Activated B cell treated with CpG ODN at 0.5 μM for 24 hours (primary cell): ENCODE data around the gene SYT5. TPM values are rescaled to one million over a fixed set of nuclear protein-coding genes. Genes with fewer than 3 reads are reported as not detected.
"Not testable (repeated sequence)": the region's sequence is repeated elsewhere in the genome, so short reads cannot be mapped to it uniquely, and the experiment has no call there.

ENCODE experiments used
- ATAC-seq: fragments of 200-7000 bp; cut with Tn5 transposase; one replicate; pipeline ENCODE4 v1.10.0; 2021; ENCODE audit warnings: low read depth, mild to moderate bottlenecking, moderate library complexity
- CTCF ChIA-PET: fragments of 350-600 bp; sonication (Branson Sonifier 250); formaldehyde crosslinking; loops from one replicate; lab custom pipeline; 2021; ENCODE audit warnings: antibody characterized with exemption; lab: Charles Lee
- POLR2A ChIA-PET: fragments of 350-600 bp; sonication (Branson Sonifier 250); formaldehyde crosslinking; loops from one replicate; lab custom pipeline; 2021; ENCODE audit warnings: antibody characterized with exemption; lab: Charles Lee
- DNase-seq: peaks from one replicate; pipeline ENCODE4 v3.0.0; 2022
- H3K27ac Mint-ChIP-seq: one replicate; pipeline ENCODE4 v1.8.0; 2020; ENCODE audit warnings: mixed read lengths
- H3K27me3 Mint-ChIP-seq: one replicate; pipeline ENCODE4 v1.8.0; 2021; ENCODE audit warnings: mixed read lengths
- H3K36me3 Mint-ChIP-seq: one replicate; pipeline ENCODE4 v1.8.0; 2021; ENCODE audit warnings: low read depth, mixed read lengths
- H3K4me1 Mint-ChIP-seq: one replicate; pipeline ENCODE4 v1.8.0; 2021; ENCODE audit warnings: mixed read lengths
- H3K4me3 Mint-ChIP-seq: one replicate; pipeline ENCODE4 v1.8.0; 2020; ENCODE audit warnings: mild to moderate bottlenecking, mixed read lengths
- H3K9me3 Mint-ChIP-seq: one replicate; pipeline ENCODE4 v1.8.0; 2020; ENCODE audit warnings: mixed read lengths
- intact Hi-C: fragments of 100-400 bp; cut with micrococcal nuclease; formaldehyde crosslinking; loops from one replicate; pipeline ENCODE4 v1.15.1; 2024
- total RNA-seq: library from RNA; stranded (reverse); gene quantifications from 2 replicates; pipeline ENCODE4 v1.2.3, GENCODE V29; 2022
- TF ChIP-seq, protein P1 (sequence below): fragments of 200-600 bp; IDR thresholded peaks from one replicate; pipeline ENCODE4 v1.8.0; 2022; ENCODE audit warnings: antibody characterized with exemption, mild to moderate bottlenecking

The SYT5 gene
- total RNA-seq, 1 donor from 2014 or later: not detected

DNA sequence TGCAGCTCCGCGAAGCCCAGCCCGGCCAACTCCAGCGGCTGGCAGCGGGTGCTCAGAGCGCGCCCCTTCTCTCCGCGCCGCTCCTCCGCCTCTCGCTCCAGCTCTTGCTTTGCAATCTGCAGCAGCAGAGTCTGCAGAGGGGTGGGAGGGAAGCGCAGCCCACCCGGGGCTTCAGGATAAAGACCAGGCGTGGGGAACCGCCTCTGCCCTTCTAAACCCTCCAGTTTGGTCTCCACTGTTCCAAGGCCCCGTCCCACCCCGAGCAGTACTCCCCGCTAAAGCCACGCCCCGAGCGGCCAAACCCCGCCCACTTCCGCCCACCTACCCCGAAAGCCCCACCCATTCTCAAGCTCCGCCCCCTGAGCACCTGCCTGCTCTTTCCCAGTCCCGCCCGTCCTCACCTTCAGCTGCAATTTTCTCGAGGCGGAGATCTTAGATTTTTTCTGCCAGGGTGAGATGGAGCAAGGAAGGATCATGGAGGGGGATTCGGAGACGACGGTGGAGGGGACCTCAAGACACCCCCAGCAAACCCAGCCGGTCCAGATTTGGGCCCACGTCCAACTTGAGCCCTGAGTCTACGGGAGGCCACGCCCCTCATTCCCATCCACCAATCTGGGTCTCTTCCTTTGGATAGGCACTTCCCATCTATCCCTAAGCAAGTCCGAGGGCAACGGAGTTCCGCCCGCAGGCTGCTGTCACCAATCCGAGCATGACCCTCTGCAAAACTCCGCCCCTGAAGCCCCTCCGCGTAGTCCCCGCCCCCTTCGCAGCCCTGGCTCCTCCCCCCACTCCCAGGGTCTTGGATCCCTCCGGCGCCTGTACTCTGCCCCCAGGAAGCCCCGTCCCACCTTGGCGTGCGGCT lies 23.7 kb downstream of the SYT5 start:
- Mint-ChIP-seq H3K4me1 (peaks cover 15% of the 10 kb centered on the region), H3K27me3 (peaks cover 41% of the 10 kb centered on the region), H3K36me3 (no peaks in the 10 kb centered on the region), H3K9me3 (peaks cover 3% of the 10 kb centered on the region), H3K27ac (no peak overlapping the region), H3K4me3 (peak overlapping the region; percentile 20)
- intact Hi-C loops: no loop called here
- ChIA-PET CTCF (no interaction called here), POLR2A (no interaction called here)
- DNase-seq (no peak), ATAC-seq (no peak)
- TF ChIP-seq, protein P1, sequence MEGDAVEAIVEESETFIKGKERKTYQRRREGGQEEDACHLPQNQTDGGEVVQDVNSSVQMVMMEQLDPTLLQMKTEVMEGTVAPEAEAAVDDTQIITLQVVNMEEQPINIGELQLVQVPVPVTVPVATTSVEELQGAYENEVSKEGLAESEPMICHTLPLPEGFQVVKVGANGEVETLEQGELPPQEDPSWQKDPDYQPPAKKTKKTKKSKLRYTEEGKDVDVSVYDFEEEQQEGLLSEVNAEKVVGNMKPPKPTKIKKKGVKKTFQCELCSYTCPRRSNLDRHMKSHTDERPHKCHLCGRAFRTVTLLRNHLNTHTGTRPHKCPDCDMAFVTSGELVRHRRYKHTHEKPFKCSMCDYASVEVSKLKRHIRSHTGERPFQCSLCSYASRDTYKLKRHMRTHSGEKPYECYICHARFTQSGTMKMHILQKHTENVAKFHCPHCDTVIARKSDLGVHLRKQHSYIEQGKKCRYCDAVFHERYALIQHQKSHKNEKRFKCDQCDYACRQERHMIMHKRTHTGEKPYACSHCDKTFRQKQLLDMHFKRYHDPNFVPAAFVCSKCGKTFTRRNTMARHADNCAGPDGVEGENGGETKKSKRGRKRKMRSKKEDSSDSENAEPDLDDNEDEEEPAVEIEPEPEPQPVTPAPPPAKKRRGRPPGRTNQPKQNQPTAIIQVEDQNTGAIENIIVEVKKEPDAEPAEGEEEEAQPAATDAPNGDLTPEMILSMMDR: no peak

DNA sequence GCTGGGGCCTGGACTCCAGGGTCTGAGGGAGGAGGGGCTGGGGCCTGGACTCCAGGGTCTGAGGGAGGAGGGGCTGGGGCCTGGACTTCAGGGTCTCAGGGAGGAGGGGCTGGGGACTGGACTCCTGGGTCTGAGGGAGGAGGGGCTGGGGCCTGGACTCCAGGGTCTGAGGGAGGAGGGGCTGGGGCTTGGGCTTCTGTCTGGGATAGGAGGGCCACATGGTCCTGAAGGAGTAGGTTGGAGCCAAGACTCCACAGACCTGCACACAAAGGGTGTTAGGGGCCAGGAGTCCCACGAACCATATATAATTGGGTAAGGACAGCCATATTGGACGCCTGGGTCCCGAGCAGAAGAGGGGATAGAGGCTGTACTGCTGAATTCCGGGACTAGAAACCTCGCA lies 24.3 kb downstream of the SYT5 start:
- peaks cover 41% of the 10 kb centered on the region for H3K27me3 Mint-ChIP-seq
- POLR2A ChIA-PET, H3K36me3 Mint-ChIP-seq, ATAC-seq, intact Hi-C loops, H3K27ac Mint-ChIP-seq, DNase-seq, H3K4me3 Mint-ChIP-seq, H3K9me3 Mint-ChIP-seq, CTCF ChIA-PET: not testable (repeated sequence)
- peaks cover 15% of the 10 kb centered on the region for H3K4me1 Mint-ChIP-seq

DNA sequence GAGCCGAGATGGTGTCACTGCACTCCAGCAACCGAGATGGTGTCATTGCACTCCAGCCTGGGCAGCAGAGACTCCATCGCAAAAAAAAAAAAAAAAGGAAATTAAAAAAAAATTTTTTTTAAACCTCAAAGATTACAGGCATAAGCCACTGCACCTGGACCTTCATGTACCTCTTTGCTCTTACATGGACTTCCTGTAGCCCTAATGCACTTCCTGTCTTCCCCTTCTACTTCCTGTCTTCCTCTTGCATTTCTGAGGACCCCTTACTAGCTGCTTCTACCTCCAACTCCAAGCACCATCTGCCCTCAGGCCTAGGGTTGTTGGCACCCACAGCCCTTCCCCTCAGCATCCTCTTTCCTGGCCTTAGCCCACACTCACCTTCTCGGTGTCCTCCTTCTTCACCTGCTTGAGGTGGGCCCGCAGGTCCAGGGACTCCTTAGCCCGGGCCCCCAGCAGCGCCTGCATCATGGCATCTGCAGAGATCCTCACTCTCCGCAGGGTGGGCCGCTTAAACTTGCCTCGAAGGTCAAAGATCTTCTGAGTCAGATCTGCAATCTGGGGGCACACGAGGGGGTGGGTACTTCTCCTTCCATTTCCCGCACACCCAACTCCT lies 26.3 kb downstream of the SYT5 start:
- no peak overlapping the region for H3K27ac Mint-ChIP-seq
- CTCF ChIA-PET: no interaction called here
- peaks cover 13% of the 10 kb centered on the region for H3K4me1 Mint-ChIP-seq
- peaks cover 4% of the 10 kb centered on the region for H3K9me3 Mint-ChIP-seq
- POLR2A ChIA-PET: interaction anchor here (0.6 kb wide), 1 partner anchor 126 kb away, joined by 8 read pairs; no protein-coding TSS in a partner anchor
- no peaks in the 10 kb centered on the region for H3K36me3 Mint-ChIP-seq
- no peak overlapping the region for H3K4me3 Mint-ChIP-seq
- ATAC-seq (no peak), DNase-seq (no peak)
- intact Hi-C loops: no loop called here
- H3K27me3 Mint-ChIP-seq: peaks cover 35% of the 10 kb centered on the region
- TF ChIP-seq, protein P1: no peak

DNA sequence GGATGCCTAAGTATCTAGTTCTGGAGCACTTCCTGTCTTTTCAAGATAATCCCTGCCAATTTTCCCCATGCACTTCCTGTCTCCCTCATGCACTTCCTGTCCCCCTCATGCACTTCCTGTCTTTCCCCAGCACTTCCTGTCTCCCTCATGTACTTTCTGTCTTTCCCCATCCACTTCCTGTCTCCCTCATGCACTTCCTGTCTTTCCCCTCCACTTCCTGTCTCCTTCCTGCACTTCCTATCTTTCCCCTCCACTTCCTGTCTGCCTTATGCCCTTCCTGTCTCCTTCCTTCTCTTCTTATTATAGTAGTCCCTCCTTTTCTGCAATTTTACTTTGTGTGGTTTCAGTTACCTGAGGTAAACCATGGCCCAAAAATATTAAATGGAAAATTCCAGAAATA lies 28.1 kb downstream of the SYT5 start:
- no peak overlapping the region for H3K4me3 Mint-ChIP-seq
- TF ChIP-seq, protein P1: no peak
- ChIA-PET POLR2A (no interaction called here), CTCF (no interaction called here)
- ATAC-seq: no peak
- intact Hi-C loops: no loop called here
- no peaks in the 10 kb centered on the region for H3K36me3 Mint-ChIP-seq
- H3K27me3 Mint-ChIP-seq: peaks cover 32% of the 10 kb centered on the region
- no peak for DNase-seq
- H3K27ac Mint-ChIP-seq: no peak overlapping the region
- H3K9me3 Mint-ChIP-seq: peaks cover 4% of the 10 kb centered on the region
- peaks cover 13% of the 10 kb centered on the region for H3K4me1 Mint-ChIP-seq

DNA sequence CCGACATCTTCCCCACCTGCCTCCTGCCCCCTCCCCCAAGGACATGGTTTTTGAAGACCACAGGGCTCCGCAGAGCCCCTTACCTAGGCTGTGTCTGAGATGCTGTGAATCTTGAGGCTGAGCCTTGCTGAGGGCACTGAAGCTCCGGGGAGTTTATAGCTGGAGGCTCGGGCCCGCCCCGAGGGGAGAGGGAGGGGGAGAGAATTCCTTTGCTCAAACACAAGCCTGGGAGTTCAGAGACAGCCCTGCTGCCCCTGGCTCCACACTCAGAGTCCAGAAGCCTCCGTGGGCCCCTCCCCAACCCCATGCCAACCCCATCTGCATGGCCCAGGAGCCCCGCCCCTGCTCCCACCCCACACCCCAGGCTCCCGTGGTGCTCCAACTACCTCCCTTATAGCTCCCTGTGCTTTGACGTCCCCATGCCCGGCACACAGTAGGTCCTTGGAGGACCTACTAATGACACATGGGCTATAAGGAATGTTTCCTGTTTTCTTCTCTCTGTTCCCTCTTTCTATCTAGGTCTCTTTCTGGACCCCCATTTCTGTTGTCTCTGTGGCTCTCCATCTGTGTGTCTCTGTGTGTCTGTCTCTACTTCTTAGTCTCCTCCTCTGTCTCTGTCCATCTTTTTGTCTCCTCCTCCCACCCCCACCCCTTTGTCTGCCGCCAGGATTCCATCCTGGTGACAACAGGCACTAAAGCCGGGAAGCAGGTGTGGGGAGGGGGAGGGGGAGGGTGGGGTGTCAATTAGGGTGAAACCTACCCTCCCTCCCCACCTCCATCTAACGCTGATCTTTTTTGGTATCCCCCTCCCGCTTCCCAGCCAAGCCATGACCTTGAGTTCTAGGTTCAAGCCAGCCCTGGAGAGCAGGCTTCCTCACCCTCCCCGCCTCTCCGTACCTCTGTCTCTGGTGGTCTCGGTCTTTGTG lies 30.7 kb downstream of the SYT5 start, which contains the start of gene TNNT1:
TNNT1 (minus strand) TSS at position 129 of the 926 bp plus-strand sequence. CDS start 2,049 bp downstream, outside the sequence.
- ChIA-PET POLR2A (no interaction called here), CTCF (no interaction called here)
- H3K27ac Mint-ChIP-seq: no peak within 1 kb of the TSS
- peaks cover 10% of the 10 kb centered on the region for H3K4me1 Mint-ChIP-seq
- TF ChIP-seq, protein P1: no peak
- DNase-seq (no peak), ATAC-seq (no peak)
- peaks cover 38% of the 10 kb centered on the region for H3K27me3 Mint-ChIP-seq
- no peaks in the 10 kb centered on the region for H3K36me3 Mint-ChIP-seq
- H3K4me3 Mint-ChIP-seq: no peak within 1 kb of the TSS
- H3K9me3 Mint-ChIP-seq: peaks cover 4% of the 10 kb centered on the region
- intact Hi-C loops: no loop called here
